IMR-90 (cell line): ENCODE data around the gene STKLD1. TPM values are rescaled to one million over a fixed set of nuclear protein-coding genes. Genes with fewer than 3 reads are reported as not detected.

Source experiments
- ATAC-seq: fragments of 200-7000 bp; cut with Tn5 transposase; 2 replicates; pipeline ENCODE4 v1.9.1; 2020; ENCODE audit warnings: low read depth, mild to moderate bottlenecking, moderate library complexity
- BruUV-seq: library from RNA; stranded (reverse); fragments of 400-500 nt; replicated peaks from 2 replicates; lab custom pipeline; 2021; lab: Mats Ljungman, UMichigan
- CTCF ChIA-PET: fragments of 300-600 bp; formaldehyde crosslinking; extraction: SDS; loops from one replicate; lab custom pipeline; 2021; ENCODE audit warnings: antibody characterized with exemption; lab: Yijun Ruan, JAX
- POLR2A ChIA-PET: fragments of 300-600 bp; sonication (Branson Sonifier 250); formaldehyde crosslinking; loops from one replicate; lab custom pipeline; 2022; ENCODE audit warnings: antibody characterized with exemption; ENCODE audit not compliant: unreplicated experiment; lab: Charles Lee
- DNase-seq: peaks from one replicate; pipeline ENCODE4 v3.0.0; 2013
- H2AFZ ChIP-seq: replicated peaks from 2 replicates; pipeline ENCODE3; 2013; ENCODE audit warnings: low read length, mild to moderate bottlenecking; ENCODE audit not compliant: poor library complexity
- H2AK5ac ChIP-seq: 2 replicates; pipeline ENCODE4 v1.6.1; 2013; ENCODE audit warnings: low read depth, low read length, inconsistent platforms
- H2AK9ac ChIP-seq: replicated peaks from 2 replicates; pipeline ENCODE3; 2013; ENCODE audit warnings: mild to moderate bottlenecking, low read depth, low read length, moderate library complexity; ENCODE audit not compliant: poor library complexity
- H2BK120ac ChIP-seq: 2 replicates; pipeline ENCODE4 v1.6.1; 2013; ENCODE audit warnings: low read depth, low read length, inconsistent platforms
- H2BK15ac ChIP-seq: 3 replicates; pipeline ENCODE4 v1.6.1; 2013; ENCODE audit warnings: low read depth, low read length, inconsistent platforms
- H2BK20ac ChIP-seq: 2 replicates; pipeline ENCODE4 v1.6.1; 2013; ENCODE audit warnings: low read depth, mild to moderate bottlenecking, inconsistent platforms, low read length, moderate library complexity
- H2BK5ac ChIP-seq: 2 replicates; pipeline ENCODE4 v1.6.1; 2013; ENCODE audit warnings: mild to moderate bottlenecking, low read depth, low read length, inconsistent platforms; ENCODE audit not compliant: poor library complexity, severe bottlenecking
- H3K14ac ChIP-seq: replicated peaks from 2 replicates; pipeline ENCODE4 v1.6.1; 2013; ENCODE audit warnings: low read depth, low read length, inconsistent platforms
- H3K18ac ChIP-seq: 2 replicates; pipeline ENCODE4 v1.6.1; 2013; ENCODE audit warnings: low read depth, low read length, control low read depth
- H3K23ac ChIP-seq: 2 replicates; pipeline ENCODE4 v1.6.1; 2013; ENCODE audit warnings: low read depth, low read length, inconsistent platforms
- H3K27ac ChIP-seq: 2 replicates; pipeline ENCODE4 v1.5.1; 2013; ENCODE audit warnings: mild to moderate bottlenecking, control low read depth, low read length; ENCODE audit not compliant: insufficient read depth
- H3K27me3 ChIP-seq: 2 replicates; pipeline ENCODE4 v1.6.1; 2013; ENCODE audit warnings: low read length; ENCODE audit not compliant: control insufficient read depth, insufficient read depth
- H3K36me3 ChIP-seq: 2 replicates; pipeline ENCODE4 v1.6.1; 2013; ENCODE audit warnings: low read length, mixed read lengths; ENCODE audit not compliant: control insufficient read depth, insufficient read depth
- H3K4ac ChIP-seq: 2 replicates; pipeline ENCODE4 v1.6.1; 2013; ENCODE audit warnings: low read depth, low read length, inconsistent platforms
- H3K4me1 ChIP-seq: 2 replicates; pipeline ENCODE4 v1.6.1; 2013; ENCODE audit warnings: low read length, mixed read lengths; ENCODE audit not compliant: control insufficient read depth, insufficient read depth
- H3K4me2 ChIP-seq: 2 replicates; pipeline ENCODE4 v1.6.1; 2013; ENCODE audit warnings: low read depth, mild to moderate bottlenecking, control low read depth, low read length, moderate library complexity
- H3K4me3 ChIP-seq: 2 replicates; pipeline ENCODE4 v1.5.1; 2013; ENCODE audit warnings: low read depth, mild to moderate bottlenecking, control low read depth, low read length, moderate library complexity; ENCODE audit not compliant: insufficient read depth
- H3K56ac ChIP-seq: 2 replicates; pipeline ENCODE4 v1.6.1; 2013; ENCODE audit warnings: low read length, inconsistent platforms; ENCODE audit not compliant: insufficient read depth; ENCODE audit errors: extremely low read depth
- H3K79me1 ChIP-seq, 2 experiments: 2 replicates each; pipeline ENCODE4 v1.6.1; 2013; ENCODE audit warnings: low read length in 2 of 2, inconsistent platforms in 1 of 2, low read depth in 1 of 2
- H3K9ac ChIP-seq: 2 replicates; pipeline ENCODE4 v1.6.1; 2013; ENCODE audit warnings: low read depth, low read length, control low read depth
- H3K9me1 ChIP-seq: 2 replicates; pipeline ENCODE4 v1.6.1; 2013; ENCODE audit warnings: low read length, inconsistent platforms; ENCODE audit not compliant: insufficient read depth
- H3K9me3 ChIP-seq: 2 replicates; pipeline ENCODE4 v1.6.1; 2013; ENCODE audit warnings: low read length; ENCODE audit not compliant: control insufficient read depth, insufficient read depth
- H4K20me1 ChIP-seq: 2 replicates; pipeline ENCODE4 v1.6.1; 2013; ENCODE audit warnings: low read length, inconsistent platforms; ENCODE audit not compliant: insufficient read depth
- H4K5ac ChIP-seq: 2 replicates; pipeline ENCODE4 v1.6.1; 2013; ENCODE audit warnings: mild to moderate bottlenecking, low read depth, low read length, control low read depth
- H4K8ac ChIP-seq, 2 experiments: 2 replicates each; pipeline ENCODE4 v1.6.1; 2013; ENCODE audit warnings: low read depth in 2 of 2, low read length in 2 of 2, control low read depth in 1 of 2, inconsistent platforms in 1 of 2
- H4K91ac ChIP-seq: 2 replicates; pipeline ENCODE4 v1.6.1; 2013; ENCODE audit warnings: low read depth, low read length, inconsistent platforms; ENCODE audit not compliant: insufficient read depth
- MAFK ChIP-seq: IDR thresholded peaks from 2 replicates; pipeline ENCODE4 v1.6.1; 2012; ENCODE audit warnings: low read depth, low read length, improper control_type of control experiment
- MAZ ChIP-seq: IDR thresholded peaks from 2 replicates; pipeline ENCODE4 v1.6.1; 2012; ENCODE audit warnings: low read depth, mild to moderate bottlenecking, low read length, improper control_type of control experiment, moderate library complexity, borderline replicate concordance
- MXI1 ChIP-seq: IDR thresholded peaks from 2 replicates; pipeline ENCODE4 v1.6.1; 2012; ENCODE audit warnings: low read depth, mild to moderate bottlenecking, low read length, moderate library complexity, borderline replicate concordance
- WGBS, 2 experiments: methylation state at CpG; one replicate each; pipeline versions ENCODE4 v1.1.5 to v1.1.7; 2013; ENCODE audit warnings: missing lambda C conversion rate in 2 of 2; ENCODE audit not compliant: insufficient read length in 1 of 2; ENCODE audit errors: extremely low coverage in 2 of 2; 5-methylcytosine and 5-hydroxymethylcytosine counted together
- dilution Hi-C: fragments of 300-500 bp; cut with HindIII; formaldehyde crosslinking; loops from one replicate; pipeline ENCODE4 v1.14.3; 2018; ENCODE audit warnings: low sequenced_read_pairs; ENCODE audit not compliant: unreplicated experiment
- in situ Hi-C: fragments of 300-500 bp; cut with MboI; formaldehyde crosslinking; loops from 3 replicates; pipeline ENCODE4 v1.14.3; 2019; ENCODE audit warnings: low sequenced_read_pairs, inconsistent platforms, mixed read lengths
- intact Hi-C: fragments of 100-400 bp; cut with micrococcal nuclease; formaldehyde crosslinking; loops from 2 replicates; pipeline ENCODE4 v1.10.0; 2022
- polyA plus RNA-seq, 3 experiments: library from polyadenylated mRNA; depleted of rRNA; stranded (reverse); fragments of >200 nt; gene quantifications; 2 replicates each; pipeline ENCODE4 v1.2.3, GENCODE V29; 2012; ENCODE audit warnings: low replicate concordance in 1 of 3
- total RNA-seq: library from RNA; depleted of rRNA; stranded (reverse); fragments of >200 nt; gene quantifications from 2 replicates; pipeline ENCODE4 v1.2.3, GENCODE V29; 2012

STKLD1 gene
- total and polyA plus RNA-seq, 2 of the 4 experiments (the other 2 are of a cell fraction) = 0.54 to 0.65 TPM

DNA sequence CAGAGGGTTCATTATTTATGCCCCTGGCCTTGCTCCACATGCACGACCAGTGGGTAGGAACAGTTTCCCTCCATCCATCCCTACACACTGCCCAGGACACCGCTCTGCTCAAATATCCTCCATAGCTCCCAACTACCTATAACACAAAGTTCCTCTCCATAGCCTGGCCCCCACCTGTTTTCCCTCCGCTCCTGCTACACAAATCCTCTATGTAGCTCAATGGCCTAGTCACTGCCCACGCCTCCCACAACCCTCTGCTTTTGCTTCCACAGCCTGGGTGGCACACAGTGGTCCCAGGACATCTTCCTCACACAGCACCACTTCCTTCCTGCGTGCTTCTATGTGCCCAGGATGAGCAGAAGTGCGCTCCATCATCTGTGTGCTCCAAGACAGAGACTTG, 21.2 kb downstream of the STKLD1 start:
- Histone ChIP-seq H3K4me1 (no peaks in the 10 kb centered on the region), H4K91ac (no peak overlapping the region), H3K14ac (no peak overlapping the region), H2AK9ac (no peak overlapping the region), H2AFZ (no peak overlapping the region), H3K9ac (no peak overlapping the region), H4K8ac (no peak overlapping the region), H2BK5ac (no peak overlapping the region), H3K36me3 (peaks cover 1% of the 10 kb centered on the region), H3K18ac (no peak overlapping the region), H3K4me3 (no peak overlapping the region), H3K23ac (no peak overlapping the region), H3K56ac (no peak overlapping the region), H2BK20ac (no peak overlapping the region), H2BK15ac (no peak overlapping the region), H3K79me1 (no peaks in the 10 kb centered on the region), H3K4me2 (no peak overlapping the region), H3K27me3 (peaks cover 30% of the 10 kb centered on the region), H2AK5ac (no peak overlapping the region), H3K9me1 (0 out of 2 replicates have a peak, but pooled peaks cover 4% of the 10 kb centered on the region), H3K9me3 (no peaks in the 10 kb centered on the region), H3K4ac (no peak overlapping the region), H3K27ac (no peak overlapping the region), H4K20me1 (no peaks in the 10 kb centered on the region), H2BK120ac (no peak overlapping the region), H4K5ac (no peak overlapping the region)
- in situ Hi-C loops = no loop called here
- ChIA-PET CTCF (interaction anchor here (0.6 kb wide), 1 partner anchor 23 kb away, joined by 3 read pairs; no protein-coding TSS in a partner anchor), POLR2A (no interaction called here)
- WGBS, 2 experiments = 73% methylated on average over 3 of the region's 6 CpGs; no CpG with 5 or more reads in 1 of the 2 experiments
- intact Hi-C loops = no loop called here
- no peak for TF ChIP-seq MAZ
- TF ChIP-seq MXI1 = no peak
- no peak for TF ChIP-seq MAFK
- DNase-seq (no peak), ATAC-seq (no peak)
- BruUV-seq = no TSS peak
- dilution Hi-C loops = no loop called here
